Measurements from ENCODE around the gene HPS3.

- TF ChIP-seq CTCF (IDR thresholded peaks at IDR 0.05; ENCODE audit: low read depth, low read length, missing input control) (no peak), REST (IDR thresholded peaks at IDR 0.05) (no peak), HNF4A (conservative IDR thresholded peaks at IDR 0.05) (no peak), GABPA (IDR thresholded peaks at IDR 0.05 in 1 of 2, conservative IDR thresholded peaks at IDR 0.05 in 1 of 2) (no peak)
Observed at GRCh38 chr3:149186219-149186618, 56.8 kb downstream of the HPS3 start.
